SJCRH30 (cell line): Measurements from ENCODE around the gene RPL29. TPM values are rescaled to one million over a fixed set of nuclear protein-coding genes. Genes with fewer than 3 reads are reported as not detected.

Experiments
- DNase-seq, 2 experiments: peaks; one replicate each; pipeline ENCODE4 v3.0.0-alpha.2; 2015 to 2020
- H3K27ac ChIP-seq: fragments of 250-450 bp; sonication (Bioruptor Pico); 2 replicates; pipeline ENCODE4 v1.5.1; 2020; ENCODE audit warnings: mild to moderate bottlenecking, moderate library complexity
- H3K27me3 ChIP-seq: fragments of 250-450 bp; sonication (Bioruptor Pico); 2 replicates; pipeline ENCODE4 v1.5.1; 2020; ENCODE audit warnings: mild to moderate bottlenecking, moderate library complexity
- H3K36me3 ChIP-seq: fragments of 250-450 bp; sonication (Bioruptor Pico); 2 replicates; pipeline ENCODE4 v1.5.1; 2020; ENCODE audit warnings: mild to moderate bottlenecking, moderate library complexity
- H3K4me1 ChIP-seq: fragments of 250-450 bp; sonication (Bioruptor Pico); 2 replicates; pipeline ENCODE4 v1.5.1; 2020; ENCODE audit warnings: mild to moderate bottlenecking, moderate library complexity
- H3K4me3 ChIP-seq: fragments of 250-450 bp; sonication (Bioruptor Pico); 2 replicates; pipeline ENCODE4 v1.5.1; 2020; ENCODE audit warnings: mild to moderate bottlenecking, moderate library complexity
- H3K9me3 ChIP-seq: fragments of 250-450 bp; sonication (Bioruptor Pico); replicated peaks from 2 replicates; pipeline ENCODE4 v1.5.1; 2020; ENCODE audit warnings: mild to moderate bottlenecking, moderate library complexity
- total RNA-seq: library from RNA; depleted of rRNA; stranded (reverse); fragments of >200 nt; shearing (Covaris generic); gene quantifications from 2 replicates; pipeline ENCODE4 v1.2.3, GENCODE V29; 2014

The RPL29 gene
- total RNA-seq, 1 experiment from 2014 or later, result 1,784 TPM

- H3K9me3 ChIP-seq, result no peaks in the 10 kb centered on the region
- no peak overlapping the region for H3K4me3 ChIP-seq
- H3K27me3 ChIP-seq, result no peaks in the 10 kb centered on the region
- no peak for DNase-seq
- no peak overlapping the region for H3K27ac ChIP-seq
- peaks cover 26% of the 10 kb centered on the region for H3K4me1 ChIP-seq
- H3K36me3 ChIP-seq, result no peaks in the 10 kb centered on the region
These were observed 25.1 kb upstream of the RPL29 start for GRCh38 chr3:52020796-52021195.

DNA sequence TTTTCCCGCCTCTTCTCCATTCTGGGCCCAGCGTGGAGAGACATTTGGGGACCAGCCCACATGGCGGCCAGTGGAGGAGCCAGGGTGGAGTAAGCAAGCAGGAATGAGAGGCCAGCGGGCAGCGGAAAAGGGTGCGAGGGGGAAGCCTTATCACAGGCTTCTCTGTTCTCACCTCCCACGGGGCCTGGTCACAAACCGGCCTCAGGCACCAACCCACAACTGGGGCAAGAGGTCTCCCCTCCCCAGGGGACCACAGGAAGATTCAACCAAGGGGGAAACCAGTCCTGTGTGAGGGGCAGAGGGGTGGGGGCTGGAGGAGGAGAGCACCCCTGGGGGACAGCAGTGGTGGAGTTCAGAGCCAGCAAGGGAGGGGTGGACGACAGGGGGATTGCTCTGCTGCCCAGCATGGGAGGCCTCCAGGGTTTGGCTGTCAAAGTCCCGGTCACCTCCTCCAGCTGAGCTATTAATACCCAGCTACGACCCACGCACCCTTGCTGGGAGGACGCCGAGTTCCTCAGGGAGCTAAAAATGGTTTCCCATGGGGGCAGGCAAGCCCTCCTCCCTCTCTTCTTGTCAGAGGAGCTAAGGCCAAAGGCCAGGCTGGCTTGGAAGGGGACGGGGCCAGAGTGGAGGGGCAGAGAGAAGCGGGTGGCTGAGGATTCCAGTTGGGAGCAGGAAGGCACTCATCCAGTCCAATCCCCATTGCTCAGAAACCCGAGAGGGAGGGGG, 23.8 kb upstream of the RPL29 start:
- H3K4me3 ChIP-seq, result no peak overlapping the region
- H3K36me3 ChIP-seq, result no peaks in the 10 kb centered on the region
- DNase-seq, result no peak
- peaks cover 20% of the 10 kb centered on the region for H3K4me1 ChIP-seq
- no peak overlapping the region for H3K27ac ChIP-seq
- no peaks in the 10 kb centered on the region for H3K9me3 ChIP-seq
- H3K27me3 ChIP-seq, result no peaks in the 10 kb centered on the region

- Histone ChIP-seq H3K9me3 (no peaks in the 10 kb centered on the region), H3K4me1 (peaks cover 20% of the 10 kb centered on the region), H3K27ac (no peak overlapping the region), H3K27me3 (no peaks in the 10 kb centered on the region), H3K36me3 (no peaks in the 10 kb centered on the region), H3K4me3 (no peak overlapping the region)
- no peak for DNase-seq
These were observed 22.8 kb upstream of the RPL29 start for GRCh38 chr3:52018319-52019000.

DNA sequence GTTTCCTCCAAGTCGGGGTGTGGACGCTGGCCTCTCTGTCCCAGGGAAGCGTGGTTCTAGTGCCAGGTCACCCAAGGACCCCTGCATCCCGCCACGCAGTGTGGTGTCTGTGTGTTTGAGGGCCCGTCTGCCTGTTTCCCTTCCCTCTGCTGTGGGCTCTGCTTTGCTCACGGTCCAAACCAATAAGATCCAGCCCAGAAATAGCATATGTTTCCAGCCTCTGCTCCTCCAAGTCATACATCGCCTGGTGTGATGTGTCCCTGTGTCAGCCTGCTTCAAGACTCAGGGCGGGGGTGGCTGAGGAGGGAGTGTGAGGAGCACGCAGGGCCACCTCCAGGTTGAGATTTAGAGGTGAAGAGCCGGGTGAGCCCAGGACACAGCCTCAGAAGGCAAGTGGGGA, 21.9 kb upstream of the RPL29 start:
- no peaks in the 10 kb centered on the region for H3K27me3 ChIP-seq
- no peaks in the 10 kb centered on the region for H3K9me3 ChIP-seq
- H3K36me3 ChIP-seq, result no peaks in the 10 kb centered on the region
- no peak for DNase-seq
- no peak overlapping the region for H3K4me3 ChIP-seq
- H3K4me1 ChIP-seq, result peaks cover 12% of the 10 kb centered on the region
- no peak overlapping the region for H3K27ac ChIP-seq

DNA sequence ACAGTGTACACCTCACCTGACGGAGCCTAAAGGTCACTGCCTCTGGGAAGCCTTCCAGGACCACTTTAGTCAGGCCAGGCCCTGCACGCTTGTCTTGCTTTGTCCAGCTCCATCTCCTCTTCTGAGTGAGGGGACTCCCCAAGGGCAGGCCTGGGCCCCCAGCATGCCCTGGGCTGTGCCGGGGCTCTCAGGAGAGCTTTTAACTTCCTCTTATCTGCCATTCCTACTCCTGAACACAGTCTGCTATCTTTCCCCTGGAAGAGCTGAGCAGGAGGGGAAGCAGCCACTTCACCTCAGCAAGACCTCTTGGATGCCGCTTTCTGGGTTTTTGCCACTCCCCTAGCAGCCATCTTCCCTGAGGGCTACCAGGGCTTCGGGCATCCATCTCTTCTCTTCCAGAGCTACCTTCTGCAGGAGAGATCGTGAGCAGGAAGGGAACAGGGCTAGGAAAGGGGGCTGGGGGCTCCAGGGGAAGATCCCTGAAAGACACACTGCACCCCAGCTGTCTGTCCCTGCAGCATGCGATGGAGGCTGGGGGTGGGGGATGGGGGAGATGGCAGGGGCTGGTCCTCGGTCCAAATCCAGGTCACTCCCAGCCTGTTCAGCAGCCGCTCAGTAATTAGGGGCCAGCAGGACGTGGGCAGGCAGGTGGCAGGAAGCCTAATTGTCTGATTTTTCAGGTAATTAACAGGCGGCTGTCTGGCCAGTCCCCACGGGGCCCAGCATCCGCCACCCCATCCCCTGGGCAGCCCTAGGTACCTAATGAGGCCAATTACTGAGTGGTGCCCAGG, 19.9 kb upstream of the RPL29 start:
- no peak overlapping the region for H3K4me3 ChIP-seq
- H3K36me3 ChIP-seq, result no peaks in the 10 kb centered on the region
- no peak for DNase-seq
- H3K4me1 ChIP-seq, result no peaks in the 10 kb centered on the region
- H3K27ac ChIP-seq, result no peak overlapping the region
- no peaks in the 10 kb centered on the region for H3K9me3 ChIP-seq
- no peaks in the 10 kb centered on the region for H3K27me3 ChIP-seq

GRCh38 chr3:52014613-52015012, 18.9 kb upstream of the RPL29 start:
- Histone ChIP-seq H3K9me3 (no peaks in the 10 kb centered on the region), H3K36me3 (no peaks in the 10 kb centered on the region), H3K27me3 (no peaks in the 10 kb centered on the region), H3K4me1 (no peaks in the 10 kb centered on the region), H3K4me3 (no peak overlapping the region), H3K27ac (no peak overlapping the region)
- DNase-seq, result peak; percentile 41 to 62

GRCh38 chr3:52013802-52014598, 18.3 kb upstream of the RPL29 start:
- no peak for DNase-seq
- Histone ChIP-seq H3K27me3 (no peaks in the 10 kb centered on the region), H3K27ac (no peak overlapping the region), H3K36me3 (no peaks in the 10 kb centered on the region), H3K4me1 (no peaks in the 10 kb centered on the region), H3K9me3 (no peaks in the 10 kb centered on the region), H3K4me3 (no peak overlapping the region)

DNA sequence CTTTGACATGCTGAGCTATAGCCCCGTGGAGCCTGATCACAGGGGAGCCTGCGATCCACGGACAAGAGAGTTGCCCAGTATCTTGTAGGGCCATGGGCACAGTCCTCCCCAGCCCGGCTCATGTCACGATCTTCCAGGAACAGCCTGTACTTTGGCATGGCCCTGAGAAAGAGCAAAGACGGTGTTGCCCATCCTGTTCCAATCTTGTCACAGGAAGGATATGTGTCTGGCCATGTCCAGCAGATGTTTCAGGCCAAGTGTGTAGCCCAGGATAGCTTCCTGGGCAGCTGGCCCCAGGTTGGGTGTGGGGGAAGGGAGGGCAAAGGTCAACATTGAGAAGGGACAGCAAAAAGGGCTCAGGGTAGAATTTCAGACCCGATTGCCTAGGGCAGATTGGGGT, 17.0 kb upstream of the RPL29 start:
- Histone ChIP-seq H3K27me3 (no peaks in the 10 kb centered on the region), H3K36me3 (no peaks in the 10 kb centered on the region), H3K4me1 (no peaks in the 10 kb centered on the region), H3K27ac (no peak overlapping the region), H3K4me3 (no peak overlapping the region), H3K9me3 (no peaks in the 10 kb centered on the region)
- DNase-seq, result no peak

DNA sequence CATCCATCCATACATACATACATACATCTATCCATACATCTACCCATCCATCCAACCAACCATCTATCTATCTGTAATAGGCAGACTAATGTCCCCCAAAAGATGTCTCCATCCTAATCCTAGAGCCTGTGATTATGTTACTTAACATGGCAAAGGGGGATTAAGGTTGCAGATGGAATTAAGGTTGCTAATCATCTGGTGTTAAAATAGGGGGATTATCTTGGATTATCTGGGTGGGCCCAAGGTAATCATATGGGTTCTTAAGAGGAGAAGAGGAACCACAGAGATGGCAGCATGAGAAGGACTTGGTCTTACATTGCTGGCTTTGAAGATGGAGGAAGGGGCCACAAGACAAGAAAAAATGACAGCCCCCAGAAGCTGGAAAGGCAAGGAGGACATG, 14.7 kb upstream of the RPL29 start:
- no peak overlapping the region for H3K4me3 ChIP-seq
- H3K9me3 ChIP-seq, result no peaks in the 10 kb centered on the region
- DNase-seq, result no peak
- H3K36me3 ChIP-seq, result no peaks in the 10 kb centered on the region
- no peaks in the 10 kb centered on the region for H3K27me3 ChIP-seq
- H3K27ac ChIP-seq, result no peak overlapping the region
- H3K4me1 ChIP-seq, result peaks cover 10% of the 10 kb centered on the region

- no peak overlapping the region for H3K4me3 ChIP-seq
These were observed 11.6 kb upstream of the RPL29 start for GRCh38 chr3:52007291-52007690.

DNA sequence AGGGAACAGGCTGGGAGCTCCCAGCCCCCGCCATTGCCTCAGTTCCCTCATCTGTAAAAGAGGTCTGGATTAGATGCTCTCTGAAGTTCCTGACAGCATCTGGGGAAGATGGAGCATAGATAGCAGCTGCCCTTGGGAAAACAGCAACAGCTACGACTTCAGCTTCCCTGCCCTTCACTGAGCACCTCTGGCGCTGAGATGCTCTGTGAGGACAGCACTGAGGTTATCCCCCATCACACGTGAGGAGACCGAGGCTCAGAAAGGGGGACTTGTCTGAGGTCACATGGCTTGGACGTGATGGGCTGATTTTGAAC, 11.1 kb upstream of the RPL29 start:
- Histone ChIP-seq H3K27ac (no peak overlapping the region), H3K36me3 (no peaks in the 10 kb centered on the region), H3K27me3 (no peaks in the 10 kb centered on the region), H3K4me1 (peaks cover 22% of the 10 kb centered on the region), H3K4me3 (no peak overlapping the region), H3K9me3 (no peaks in the 10 kb centered on the region)
- no peak for DNase-seq

More at GRCh38 chr3:52007291-52007690, 11.6 kb upstream of the RPL29 start:
- Histone ChIP-seq H3K4me1 (peaks cover 22% of the 10 kb centered on the region), H3K27me3 (no peaks in the 10 kb centered on the region), H3K36me3 (no peaks in the 10 kb centered on the region), H3K27ac (no peak overlapping the region), H3K9me3 (no peaks in the 10 kb centered on the region)
- DNase-seq, result no peak

DNA sequence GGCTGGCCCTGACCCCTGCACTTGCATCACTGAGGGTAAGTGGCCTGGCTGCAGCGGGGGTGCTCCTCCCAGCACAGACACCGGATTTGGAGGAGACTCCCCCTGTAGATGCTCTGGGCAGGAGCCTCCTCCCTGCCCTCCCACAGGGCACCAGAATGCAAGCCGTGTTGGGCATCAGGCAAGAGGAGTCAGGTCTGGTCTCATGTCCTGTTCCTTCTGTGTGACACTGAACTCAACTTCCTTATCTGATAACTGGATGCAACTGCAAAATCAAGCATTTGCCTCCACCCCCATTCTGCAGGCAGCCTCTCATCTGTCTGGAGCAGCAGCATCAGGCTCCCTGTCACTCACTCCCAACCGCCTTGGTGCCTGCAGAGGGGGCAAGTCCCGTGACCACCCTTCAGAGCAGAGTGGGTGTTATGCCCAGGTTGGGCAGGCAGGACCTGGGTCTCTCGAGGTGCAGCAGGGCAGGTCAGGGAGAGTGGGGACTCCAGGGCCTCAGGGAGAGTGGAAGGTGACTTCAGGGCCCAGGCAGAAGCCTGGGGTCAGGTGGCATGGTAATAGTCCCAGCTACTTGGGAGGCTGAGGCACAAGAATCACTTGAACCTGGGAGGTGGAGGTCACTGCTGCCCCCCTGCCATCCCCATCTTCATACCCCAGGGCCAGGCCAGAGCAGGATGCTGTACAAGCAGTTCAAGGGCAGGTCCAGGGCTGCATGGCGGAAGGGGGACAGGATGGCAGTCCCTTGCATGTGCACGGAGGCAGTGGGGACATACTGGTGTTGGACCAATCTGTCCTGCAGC, 10.5 kb upstream of the RPL29 start:
- peaks cover 22% of the 10 kb centered on the region for H3K4me1 ChIP-seq

GRCh38 chr3:52005571-52005986, 9.9 kb upstream of the RPL29 start:
- H3K4me3 ChIP-seq, result peak overlapping the region; percentile 3; the same call in 1 of the 2 replicates
- H3K9me3 ChIP-seq, result no peaks in the 10 kb centered on the region
- H3K27me3 ChIP-seq, result no peaks in the 10 kb centered on the region
- H3K27ac ChIP-seq, result no peak overlapping the region
- peak; percentile 56 to 65 for DNase-seq
- no peaks in the 10 kb centered on the region for H3K36me3 ChIP-seq
- H3K4me1 ChIP-seq, result peaks cover 22% of the 10 kb centered on the region

More for the DNA sequence above, 10.5 kb upstream of the RPL29 start:
- no peaks in the 10 kb centered on the region for H3K36me3 ChIP-seq
- H3K9me3 ChIP-seq, result no peaks in the 10 kb centered on the region
- no peak for DNase-seq
- no peak overlapping the region for H3K27ac ChIP-seq
- H3K27me3 ChIP-seq, result no peaks in the 10 kb centered on the region
- peak overlapping the region; percentile 3; the same call in 1 of the 2 replicates for H3K4me3 ChIP-seq

GRCh38 chr3:52004906-52005395, 9.3 kb upstream of the RPL29 start:
- DNase-seq, result no peak
- H3K27me3 ChIP-seq, result no peaks in the 10 kb centered on the region
- no peaks in the 10 kb centered on the region for H3K36me3 ChIP-seq
- no peak overlapping the region for H3K27ac ChIP-seq
- peaks cover 22% of the 10 kb centered on the region for H3K4me1 ChIP-seq
- no peaks in the 10 kb centered on the region for H3K9me3 ChIP-seq
- no peak overlapping the region for H3K4me3 ChIP-seq
